ENCODE data around the gene S100A3. TPM values are rescaled to one million over a fixed set of nuclear protein-coding genes. Genes with fewer than 3 reads are reported as not detected.
"Not testable (repeated sequence)": the region's sequence is repeated elsewhere in the genome, so short reads cannot be mapped to it uniquely, and the experiment has no call there.

Gene S100A3
- total and polyA plus RNA-seq, 12 donors: 0.30 to 6.3 (median 2.5) TPM; not detected in 6

GRCh38 chr1:153592748-153593147 lies 43.7 kb upstream of the S100A3 start:
- 67 to 70% methylated on average over 4 of the region's 4 CpGs for WGBS, 2 donors
- Histone ChIP-seq H3K4me1 (peaks cover 0 to 1% (median 0%) of the 10 kb centered on the region in 9 donors), H3K27me3 (no peaks in the 10 kb centered on the region), H3K4me3 (no peak overlapping the region), H3K9me3 (no peaks in the 10 kb centered on the region), H3K36me3 (no peaks in the 10 kb centered on the region), H3K27ac (no peak overlapping the region)
- TF ChIP-seq CTCF (IDR thresholded peaks at IDR 0.05): no peak
- ATAC-seq (no peak), DNase-seq (no peak)
- intact Hi-C loops (cut with DNase I): no loop called here

GRCh38 chr1:153588482-153588881 lies 39.4 kb upstream of the S100A3 start:
- TF ChIP-seq CTCF (IDR thresholded peaks at IDR 0.05): no peak
- H3K4me3 ChIP-seq: no peak overlapping the region
- DNase-seq: no peak
- H3K27me3 ChIP-seq: no peaks in the 10 kb centered on the region
- intact Hi-C loops (cut with DNase I): loop anchor here in 1 of 10 donors (5.0 kb wide), 1 partner anchor 221 kb away; no protein-coding TSS in a partner anchor
- WGBS, 2 donors: 74 to 82% methylated on average over 2 of the region's 2 CpGs
- no peak for ATAC-seq
- no peak overlapping the region for H3K27ac ChIP-seq
- peaks cover 0 to 9% (median 0%) of the 10 kb centered on the region in 9 donors for H3K4me1 ChIP-seq
- H3K9me3 ChIP-seq: no peaks in the 10 kb centered on the region
- no peaks in the 10 kb centered on the region for H3K36me3 ChIP-seq

GRCh38 chr1:153588033-153588432 lies 39.0 kb upstream of the S100A3 start:
- not testable (repeated sequence) for H3K27me3 ChIP-seq, H3K27ac ChIP-seq, H3K36me3 ChIP-seq, H3K9me3 ChIP-seq, ATAC-seq, H3K4me3 ChIP-seq, DNase-seq, H3K4me1 ChIP-seq
- intact Hi-C loops (cut with DNase I): loop anchor here in 1 of 10 donors (5.0 kb wide), 1 partner anchor 221 kb away; no protein-coding TSS in a partner anchor
- whole genome bisulfite sequencing, 2 donors: 90 to 92% methylated on average over 10 of the region's 10 CpGs

GRCh38 chr1:153587314-153587713 lies 38.3 kb upstream of the S100A3 start:
- no peaks in the 10 kb centered on the region for H3K27me3 ChIP-seq
- no peak overlapping the region for H3K4me3 ChIP-seq
- no peak for TF ChIP-seq CTCF (IDR thresholded peaks at IDR 0.05)
- H3K27ac ChIP-seq: no peak overlapping the region
- H3K36me3 ChIP-seq: no peaks in the 10 kb centered on the region
- intact Hi-C loops (cut with DNase I): loop anchor here in 1 of 10 donors (5.0 kb wide), 1 partner anchor 220 kb away; no protein-coding TSS in a partner anchor
- no peaks in the 10 kb centered on the region for H3K9me3 ChIP-seq
- DNase-seq: no peak
- peaks cover 0 to 9% (median 0%) of the 10 kb centered on the region in 9 donors for H3K4me1 ChIP-seq
- WGBS, 2 donors: 30 to 34% methylated on average over 5 of the region's 5 CpGs
- peak in 3 of 8 donors; percentile 53 to 67 (median 55) for ATAC-seq

- 44 to 55% methylated on average over 1 of the region's 1 CpG for WGBS, 2 donors
- no peak for TF ChIP-seq CTCF (IDR thresholded peaks at IDR 0.05)
- DNase-seq: no peak
- peaks cover 0 to 9% (median 0%) of the 10 kb centered on the region in 9 donors for H3K4me1 ChIP-seq
- H3K27ac ChIP-seq: no peak overlapping the region
- no peak overlapping the region for H3K4me3 ChIP-seq
- no peaks in the 10 kb centered on the region for H3K27me3 ChIP-seq
- no peaks in the 10 kb centered on the region for H3K9me3 ChIP-seq
- intact Hi-C loops (cut with DNase I): loop anchor here in 1 of 10 donors (5.0 kb wide), 1 partner anchor 219 kb away; no protein-coding TSS in a partner anchor
- no peak for ATAC-seq
- no peaks in the 10 kb centered on the region for H3K36me3 ChIP-seq
Measured at GRCh38 chr1:153586347-153586746, 37.3 kb upstream of the S100A3 start.

Data from heart right ventricle (tissue), 16 donors.